HG02798 (cell line): Measurements from ENCODE around the gene CRELD1.
"Not testable (repeated sequence)": the region's sequence is repeated elsewhere in the genome, so short reads cannot be mapped to it uniquely, and the experiment has no call there.

Experiments used
- ATAC-seq: cut with Tn5 transposase; IDR thresholded peaks from one replicate; pipeline ENCODE4 v1.9.1; 2021; ENCODE audit warnings: mild to moderate bottlenecking; ENCODE audit not compliant: unreplicated experiment, poor library complexity

The CRELD1 gene

GRCh38 chr3:9933561-9934234 lies at the start of gene CRELD1:
CRELD1 (plus strand) TSS chr3:9933834; CDS start chr3:9934439, 605 bp downstream.
- ATAC-seq = peak; percentile 91

- no peak for ATAC-seq
These were observed 49.0 kb upstream of the CRELD1 start for GRCh38 chr3:9884555-9885165.

- ATAC-seq = no peak
These were observed 47.3 kb upstream of the CRELD1 start for GRCh38 chr3:9886328-9886727.

GRCh38 chr3:9887480-9887879 lies 46.2 kb upstream of the CRELD1 start:
- ATAC-seq = no peak

GRCh38 chr3:9888540-9888939 lies 45.1 kb upstream of the CRELD1 start:
- no peak for ATAC-seq

GRCh38 chr3:9889405-9889804 lies 44.2 kb upstream of the CRELD1 start:
- ATAC-seq = no peak

GRCh38 chr3:9890249-9891071 lies 43.2 kb upstream of the CRELD1 start, which contains the start of gene JAGN1:
JAGN1 (plus strand) TSS chr3:9890610; CDS start chr3:9890723, 113 bp downstream.
- ATAC-seq = peak; percentile 85

GRCh38 chr3:9891072-9891622 lies 42.5 kb upstream of the CRELD1 start:
- no peak for ATAC-seq

- ATAC-seq = no peak
These were observed 39.9 kb upstream of the CRELD1 start for GRCh38 chr3:9893739-9894138.

GRCh38 chr3:9895715-9896114 lies 37.9 kb upstream of the CRELD1 start:
- ATAC-seq = not testable (repeated sequence)

GRCh38 chr3:9896755-9897407 lies 36.8 kb upstream of the CRELD1 start:
- ATAC-seq = not testable (repeated sequence)

- ATAC-seq = peak; percentile 50
These were observed 35.9 kb upstream of the CRELD1 start for GRCh38 chr3:9897408-9898372.

GRCh38 chr3:9898467-9899241 lies 35.0 kb upstream of the CRELD1 start:
- no peak for ATAC-seq

- no peak for ATAC-seq
These were observed 34.3 kb upstream of the CRELD1 start for GRCh38 chr3:9899289-9899791.

GRCh38 chr3:9900965-9901415 lies 32.6 kb upstream of the CRELD1 start:
- not testable (repeated sequence) for ATAC-seq

GRCh38 chr3:9901967-9902366 lies 31.7 kb upstream of the CRELD1 start:
- no peak for ATAC-seq

- ATAC-seq = no peak
These were observed 31.0 kb upstream of the CRELD1 start, which contains the start of gene IL17RE for GRCh38 chr3:9902372-9903237. IL17RE (plus strand) TSS chr3:9902848; CDS start chr3:9902933, 85 bp downstream.
